ENCODE measurements around the gene SLC17A9. TPM values are rescaled to one million over a fixed set of nuclear protein-coding genes. Genes with fewer than 3 reads are reported as not detected.
A peak's percentile ranks its signal among the peaks of the same experiment; 100 is the strongest.

SLC17A9 gene
- total RNA-seq, 1 donor from 2014 or later: 3.9 TPM

DNA sequence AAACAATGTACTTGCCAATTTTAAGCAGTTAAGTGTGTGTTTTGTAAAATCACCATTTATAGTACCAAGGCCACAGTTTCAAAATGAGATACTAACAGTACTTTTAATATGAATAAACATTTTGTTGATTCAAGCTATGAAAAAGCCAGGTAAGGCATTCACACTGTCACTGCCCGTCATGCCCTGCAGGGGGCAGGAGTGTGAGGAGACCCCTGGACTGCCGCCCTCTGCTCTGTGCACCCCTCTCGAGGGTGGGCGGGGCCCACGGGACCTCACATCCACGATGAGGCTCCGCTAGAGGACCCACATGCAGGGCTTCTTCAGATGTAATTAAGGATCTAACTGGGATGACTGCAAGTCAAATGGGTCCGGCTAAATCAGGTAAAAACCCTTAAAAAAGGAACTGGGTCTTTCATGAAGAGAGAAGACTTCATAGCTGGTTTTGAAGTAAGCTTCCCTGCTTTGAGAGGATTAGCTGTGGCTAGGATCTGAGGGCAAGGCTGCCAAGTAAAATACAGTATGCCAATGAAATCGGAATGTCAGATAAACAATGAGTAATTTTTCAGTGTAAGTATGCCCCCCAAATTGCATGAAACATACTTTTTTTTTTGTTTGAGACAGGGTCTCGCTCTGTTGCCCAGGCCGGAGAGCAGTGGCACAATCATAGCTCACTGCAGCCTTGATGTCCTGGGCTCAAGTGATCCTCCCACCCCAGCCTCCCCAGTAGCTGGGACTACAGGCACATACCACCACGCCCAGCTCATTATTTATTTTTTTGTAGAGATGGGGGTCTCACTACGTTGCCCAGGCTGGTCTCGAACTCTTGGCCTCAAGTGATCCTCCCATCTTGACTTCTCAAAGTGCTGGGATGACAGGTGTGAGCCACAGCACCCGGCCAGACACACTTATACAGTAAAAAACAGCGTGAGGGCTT is 44.9 kb upstream of the SLC17A9 start:
- Mint-ChIP-seq H3K4me3 (no peak overlapping the region), H3K27ac (no peak overlapping the region), H3K4me1 (ENCODE audit: unreplicated experiment) (no peaks in the 10 kb centered on the region), H3K27me3 (no peaks in the 10 kb centered on the region), H3K9me3 (no peaks in the 10 kb centered on the region), H3K36me3 (peaks cover 32% of the 10 kb centered on the region)
- DNase-seq (ENCODE audit: extremely low spot score, unreplicated experiment): no peak
- TF ChIP-seq, protein P1, sequence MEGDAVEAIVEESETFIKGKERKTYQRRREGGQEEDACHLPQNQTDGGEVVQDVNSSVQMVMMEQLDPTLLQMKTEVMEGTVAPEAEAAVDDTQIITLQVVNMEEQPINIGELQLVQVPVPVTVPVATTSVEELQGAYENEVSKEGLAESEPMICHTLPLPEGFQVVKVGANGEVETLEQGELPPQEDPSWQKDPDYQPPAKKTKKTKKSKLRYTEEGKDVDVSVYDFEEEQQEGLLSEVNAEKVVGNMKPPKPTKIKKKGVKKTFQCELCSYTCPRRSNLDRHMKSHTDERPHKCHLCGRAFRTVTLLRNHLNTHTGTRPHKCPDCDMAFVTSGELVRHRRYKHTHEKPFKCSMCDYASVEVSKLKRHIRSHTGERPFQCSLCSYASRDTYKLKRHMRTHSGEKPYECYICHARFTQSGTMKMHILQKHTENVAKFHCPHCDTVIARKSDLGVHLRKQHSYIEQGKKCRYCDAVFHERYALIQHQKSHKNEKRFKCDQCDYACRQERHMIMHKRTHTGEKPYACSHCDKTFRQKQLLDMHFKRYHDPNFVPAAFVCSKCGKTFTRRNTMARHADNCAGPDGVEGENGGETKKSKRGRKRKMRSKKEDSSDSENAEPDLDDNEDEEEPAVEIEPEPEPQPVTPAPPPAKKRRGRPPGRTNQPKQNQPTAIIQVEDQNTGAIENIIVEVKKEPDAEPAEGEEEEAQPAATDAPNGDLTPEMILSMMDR (conservative IDR thresholded peaks at IDR 0.05): peak; percentile 78

DNA sequence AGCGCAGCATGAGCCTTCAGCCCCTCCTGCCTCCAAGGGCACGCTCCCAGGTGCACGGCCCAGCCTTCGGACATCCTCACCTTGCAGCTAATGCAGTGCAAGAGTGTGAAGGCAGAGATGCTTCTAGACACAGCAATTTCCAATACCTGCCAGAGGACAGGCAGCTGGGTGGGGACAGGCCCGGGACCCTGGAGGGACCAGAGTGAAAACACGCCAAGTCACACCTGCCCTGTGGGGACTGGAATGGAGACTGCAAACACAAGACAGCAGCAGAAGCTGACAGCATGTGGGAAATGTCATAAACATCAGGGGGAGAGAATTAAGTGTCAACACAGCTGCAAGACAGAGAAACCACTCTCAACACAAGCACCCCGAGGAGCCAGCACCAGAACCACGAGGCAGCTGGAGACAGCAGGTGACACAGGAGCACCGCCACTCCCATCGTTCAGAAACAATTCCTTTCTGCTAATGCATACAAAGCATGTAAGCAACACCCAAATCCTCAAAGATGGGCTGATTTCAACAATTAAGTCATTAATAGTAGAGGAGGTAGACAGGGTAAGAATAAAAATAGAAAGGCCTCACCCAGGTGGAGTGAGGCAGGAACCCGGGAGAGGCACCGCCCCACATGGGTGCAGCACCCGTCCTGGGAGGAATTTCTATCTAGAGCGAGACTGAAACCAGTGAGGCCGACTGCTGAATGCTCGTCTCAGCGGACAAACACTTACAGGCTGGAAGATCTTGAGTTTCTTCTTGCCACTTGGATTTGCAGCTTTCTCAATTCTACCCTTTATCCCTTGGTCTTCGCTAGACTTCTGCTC is 43.3 kb upstream of the SLC17A9 start:
- Mint-ChIP-seq H3K4me3 (no peak overlapping the region), H3K4me1 (ENCODE audit: unreplicated experiment) (peaks cover 8% of the 10 kb centered on the region), H3K36me3 (peaks cover 29% of the 10 kb centered on the region)

DNA sequence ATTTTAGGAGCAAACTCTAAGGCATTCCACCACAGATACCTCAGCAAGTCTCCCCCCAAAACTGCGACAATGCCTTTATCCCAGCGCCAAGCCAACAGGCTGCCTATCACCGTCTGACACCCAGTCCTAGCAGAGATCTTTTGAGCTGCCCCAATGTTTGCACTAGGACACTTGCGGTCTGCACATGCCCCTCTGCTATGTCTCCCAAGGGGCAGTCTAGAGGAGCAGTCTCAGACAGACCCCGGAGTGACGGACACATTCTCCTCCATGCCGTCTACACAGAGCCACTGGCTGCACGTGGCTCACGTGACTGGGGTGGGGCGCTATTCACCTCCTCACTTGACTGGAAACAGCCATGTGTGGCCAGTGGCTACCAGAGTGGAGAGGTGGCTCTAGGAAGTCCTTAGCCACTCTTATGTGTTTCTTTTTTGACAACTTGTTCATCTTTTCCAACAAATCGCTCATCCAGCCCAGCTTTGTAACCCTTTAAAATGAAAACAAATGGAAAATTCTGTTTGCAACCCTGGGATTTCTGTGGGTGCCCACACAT is 42.2 kb upstream of the SLC17A9 start:
- H3K27ac Mint-ChIP-seq: peak overlapping the region; percentile 57
- H3K4me1 Mint-ChIP-seq (ENCODE audit: unreplicated experiment): peaks cover 18% of the 10 kb centered on the region
- TF ChIP-seq, protein P1 (conservative IDR thresholded peaks at IDR 0.05): no peak
- no peaks in the 10 kb centered on the region for H3K27me3 Mint-ChIP-seq
- DNase-seq (ENCODE audit: extremely low spot score, unreplicated experiment): no peak
- H3K36me3 Mint-ChIP-seq: peaks cover 27% of the 10 kb centered on the region
- H3K4me3 Mint-ChIP-seq: no peak overlapping the region
- no peaks in the 10 kb centered on the region for H3K9me3 Mint-ChIP-seq

More for the DNA sequence above, 43.3 kb upstream of the SLC17A9 start:
- no peaks in the 10 kb centered on the region for H3K9me3 Mint-ChIP-seq
- peak overlapping the region; percentile 57 for H3K27ac Mint-ChIP-seq
- TF ChIP-seq, protein P1 (conservative IDR thresholded peaks at IDR 0.05): no peak
- H3K27me3 Mint-ChIP-seq: no peaks in the 10 kb centered on the region
- DNase-seq (ENCODE audit: extremely low spot score, unreplicated experiment): no peak

DNA sequence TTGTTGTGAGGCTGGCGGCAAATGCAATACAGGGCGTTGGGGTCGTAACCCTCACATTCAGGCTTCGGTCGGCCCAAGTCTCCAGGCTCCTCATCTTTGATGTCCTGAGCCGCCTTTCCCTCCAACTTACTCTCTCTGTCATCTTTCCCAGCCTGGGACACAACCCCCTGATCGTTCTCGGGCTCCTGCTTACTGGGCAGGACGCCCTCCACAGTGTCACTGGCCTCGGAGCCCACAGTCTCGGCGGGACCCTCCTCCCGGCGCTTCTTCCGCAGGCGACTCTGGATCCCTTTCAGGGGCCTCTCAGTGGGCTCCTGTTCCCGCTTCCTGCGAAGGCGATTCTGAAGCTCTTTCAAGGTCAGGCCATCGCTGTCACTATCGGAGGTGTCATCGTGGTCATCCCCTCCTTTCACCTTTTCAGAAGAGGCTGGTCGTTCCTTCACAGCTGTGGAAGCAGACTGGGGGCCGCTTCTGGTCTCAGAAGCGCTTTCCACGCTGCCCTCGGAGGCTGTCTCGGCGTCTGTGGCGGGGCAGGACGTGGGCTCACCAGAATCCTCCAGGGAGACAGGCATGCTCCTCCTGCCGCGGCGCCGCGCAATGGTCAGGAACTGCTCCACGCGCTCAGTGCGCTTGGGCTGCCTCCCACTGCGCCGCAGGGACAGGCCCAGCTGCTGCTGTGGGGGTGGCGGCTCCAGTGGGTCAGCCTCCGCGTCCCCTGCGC is 41.6 kb upstream of the SLC17A9 start:
- no peaks in the 10 kb centered on the region for H3K9me3 Mint-ChIP-seq
- H3K36me3 Mint-ChIP-seq: peaks cover 27% of the 10 kb centered on the region

More for the DNA sequence above, 41.6 kb upstream of the SLC17A9 start:
- Mint-ChIP-seq H3K4me1 (ENCODE audit: unreplicated experiment) (peaks cover 22% of the 10 kb centered on the region), H3K27ac (peak overlapping the region; percentile 57), H3K27me3 (no peaks in the 10 kb centered on the region), H3K4me3 (no peak overlapping the region)
- DNase-seq (ENCODE audit: extremely low spot score, unreplicated experiment): no peak
- TF ChIP-seq, protein P1 (conservative IDR thresholded peaks at IDR 0.05): no peak
